ENCODE data around the gene DPY19L1. TPM values are rescaled to one million over a fixed set of nuclear protein-coding genes. Genes with fewer than 3 reads are reported as not detected.

The DPY19L1 gene
- total RNA-seq, 1 experiment from 2014 or later = 14.3 TPM

- Histone ChIP-seq H3K23ac (ENCODE audit: insufficient read length, low read depth, low read length) (no peak overlapping the region), H3K79me1 (ENCODE audit: insufficient read depth, low read depth, low read length, poor library complexity, severe bottlenecking) (no peaks in the 10 kb centered on the region), H3K79me2 (ENCODE audit: insufficient read depth, low read length) (no peaks in the 10 kb centered on the region), H4K8ac (replicated peaks; ENCODE audit: insufficient read length, low read depth, low read length) (no peak overlapping the region), H3K9me3 (ENCODE audit: control insufficient read depth, low read depth, low read length) (no peaks in the 10 kb centered on the region), H4K5ac (ENCODE audit: insufficient read length, low read depth, low read length) (no peak overlapping the region), H2AFZ (ENCODE audit: low read length) (no peak overlapping the region), H3K27ac (ENCODE audit: insufficient read length, low read depth, low read length) (no peak overlapping the region), H3K4me1 (ENCODE audit: insufficient read depth, low read length) (no peaks in the 10 kb centered on the region), H3K9ac (ENCODE audit: extremely low read depth, insufficient read length, low read length) (no peak overlapping the region), H2BK5ac (ENCODE audit: insufficient read length, low read length) (no peak overlapping the region), H4K91ac (ENCODE audit: insufficient read length, low read depth, low read length) (no peak overlapping the region), H2BK20ac (ENCODE audit: low read depth, low read length, poor library complexity, severe bottlenecking) (no peak overlapping the region), H3K56ac (ENCODE audit: insufficient read length, low read depth, low read length) (no peak overlapping the region), H3K23me2 (ENCODE audit: insufficient read length, low read depth, low read length, poor library complexity, severe bottlenecking) (no peaks in the 10 kb centered on the region), H3K18ac (ENCODE audit: insufficient read length, low read depth, low read length) (no peak overlapping the region), H2BK120ac (ENCODE audit: low read depth, low read length, poor library complexity, severe bottlenecking) (no peak overlapping the region), H3K14ac (ENCODE audit: insufficient read depth, low read length) (no peak overlapping the region), H3K4ac (ENCODE audit: low read depth, low read length) (no peak overlapping the region), H3K27me3 (ENCODE audit: insufficient read depth, low read length) (no peaks in the 10 kb centered on the region), H2BK15ac (ENCODE audit: low read depth, low read length) (no peak overlapping the region), H4K20me1 (ENCODE audit: control insufficient read depth, insufficient read depth, insufficient read length) (no peaks in the 10 kb centered on the region), H3K4me2 (ENCODE audit: insufficient read depth, insufficient read length, low read length) (no peak overlapping the region), H2AK5ac (ENCODE audit: insufficient read length, low read length) (no peak overlapping the region), H2BK12ac (ENCODE audit: insufficient read length, low read depth, low read length) (no peak overlapping the region), H3T11ph (ENCODE audit: low read length) (no peak overlapping the region)
- Mint-ChIP-seq H3K4me3 (no peak overlapping the region), H3K27ac (peak overlapping the region; percentile 57 to 95 (median 89); a peak in 6 of 7 replicates), H3K4me1 (peaks cover 14 to 17% of the 10 kb centered on the region in 2 experiments), H3K27me3 (ENCODE audit: low read depth) (no peaks in the 10 kb centered on the region), H3K36me3 (ENCODE audit: insufficient read depth in 1 of 3, low read depth in 3 of 3) (peaks cover 0 to 10% (median 4%) of the 10 kb centered on the region in 3 experiments; a peak in 4 of 7 replicates), H3K9me3 (no peaks in the 10 kb centered on the region; a peak in 1 of 5 replicates)
- no peak for DNase-seq
- WGBS (ENCODE audit: extremely low coverage, insufficient read length, low lambda C conversion rate) = no CpG with 5 or more reads among the region's 1 CpG
- no peak for TF ChIP-seq CTCF (conservative IDR thresholded peaks at IDR 0.05)
Measured at GRCh38 chr7:35004531-35005095, 32.7 kb downstream of the DPY19L1 start.

Measured in H9 (cell line).